Choroid plexus epithelial cell (primary cell): ENCODE measurements around the gene ZNF638.

Source experiments
- DNase-seq: peaks from one replicate; pipeline ENCODE4 v3.0.0-alpha.2; 2010; ENCODE audit warnings: low read depth
- H3K4me3 ChIP-seq: 2 replicates; pipeline ENCODE4 v1.5.1; 2011; ENCODE audit warnings: low read depth, mild to moderate bottlenecking, control low read depth, low read length, moderate library complexity
- TF ChIP-seq, protein P1 (sequence below): conservative IDR thresholded peaks from 2 replicates; pipeline ENCODE4 v1.5.1; 2011; ENCODE audit warnings: low read depth, mild to moderate bottlenecking, control low read depth, inconsistent platforms, low read length, moderate library complexity

ZNF638 gene

DNA sequence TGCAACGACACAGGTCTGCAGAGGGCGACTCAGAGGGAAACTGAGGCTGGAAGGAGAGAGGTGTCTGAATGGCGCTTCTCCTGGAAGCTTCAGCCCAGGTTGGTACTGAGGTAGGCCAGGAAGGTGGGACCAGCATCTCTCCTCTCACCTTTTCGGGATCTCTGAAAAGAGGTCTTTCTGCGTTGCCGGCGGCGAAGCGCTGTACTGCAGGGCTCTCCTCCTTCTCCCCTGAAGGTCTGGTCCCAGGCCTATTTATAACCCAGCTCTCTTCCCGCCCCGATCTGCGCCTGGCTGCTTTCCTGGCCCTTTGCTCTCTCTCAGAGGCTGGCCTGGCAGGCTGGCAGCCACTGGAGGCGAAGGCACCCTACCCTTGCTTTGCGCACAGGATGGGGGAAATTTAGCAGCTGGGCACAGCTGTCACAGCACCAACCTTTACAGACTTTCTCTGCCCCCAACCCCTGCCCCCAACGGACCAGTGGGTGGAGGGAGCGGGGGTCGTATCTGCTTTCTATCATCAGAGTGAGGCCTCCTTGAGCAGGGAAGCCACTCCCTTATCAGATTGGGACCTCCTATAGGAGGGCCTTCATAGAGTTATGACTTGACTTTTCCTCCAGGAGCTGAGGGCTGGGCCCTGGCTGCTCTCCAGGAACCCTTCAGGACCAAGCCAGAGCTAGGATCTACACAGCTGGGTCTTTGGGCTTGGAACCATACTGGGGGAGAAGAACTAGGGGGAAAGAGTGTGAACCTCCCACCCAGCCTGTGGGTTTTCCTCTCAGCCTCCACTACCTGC is 122.8 kb downstream of the ZNF638 start:
- H3K4me3 ChIP-seq: peak overlapping the region; percentile 60
- TF ChIP-seq, protein P1, sequence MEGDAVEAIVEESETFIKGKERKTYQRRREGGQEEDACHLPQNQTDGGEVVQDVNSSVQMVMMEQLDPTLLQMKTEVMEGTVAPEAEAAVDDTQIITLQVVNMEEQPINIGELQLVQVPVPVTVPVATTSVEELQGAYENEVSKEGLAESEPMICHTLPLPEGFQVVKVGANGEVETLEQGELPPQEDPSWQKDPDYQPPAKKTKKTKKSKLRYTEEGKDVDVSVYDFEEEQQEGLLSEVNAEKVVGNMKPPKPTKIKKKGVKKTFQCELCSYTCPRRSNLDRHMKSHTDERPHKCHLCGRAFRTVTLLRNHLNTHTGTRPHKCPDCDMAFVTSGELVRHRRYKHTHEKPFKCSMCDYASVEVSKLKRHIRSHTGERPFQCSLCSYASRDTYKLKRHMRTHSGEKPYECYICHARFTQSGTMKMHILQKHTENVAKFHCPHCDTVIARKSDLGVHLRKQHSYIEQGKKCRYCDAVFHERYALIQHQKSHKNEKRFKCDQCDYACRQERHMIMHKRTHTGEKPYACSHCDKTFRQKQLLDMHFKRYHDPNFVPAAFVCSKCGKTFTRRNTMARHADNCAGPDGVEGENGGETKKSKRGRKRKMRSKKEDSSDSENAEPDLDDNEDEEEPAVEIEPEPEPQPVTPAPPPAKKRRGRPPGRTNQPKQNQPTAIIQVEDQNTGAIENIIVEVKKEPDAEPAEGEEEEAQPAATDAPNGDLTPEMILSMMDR: no peak
- DNase-seq: no peak

DNA sequence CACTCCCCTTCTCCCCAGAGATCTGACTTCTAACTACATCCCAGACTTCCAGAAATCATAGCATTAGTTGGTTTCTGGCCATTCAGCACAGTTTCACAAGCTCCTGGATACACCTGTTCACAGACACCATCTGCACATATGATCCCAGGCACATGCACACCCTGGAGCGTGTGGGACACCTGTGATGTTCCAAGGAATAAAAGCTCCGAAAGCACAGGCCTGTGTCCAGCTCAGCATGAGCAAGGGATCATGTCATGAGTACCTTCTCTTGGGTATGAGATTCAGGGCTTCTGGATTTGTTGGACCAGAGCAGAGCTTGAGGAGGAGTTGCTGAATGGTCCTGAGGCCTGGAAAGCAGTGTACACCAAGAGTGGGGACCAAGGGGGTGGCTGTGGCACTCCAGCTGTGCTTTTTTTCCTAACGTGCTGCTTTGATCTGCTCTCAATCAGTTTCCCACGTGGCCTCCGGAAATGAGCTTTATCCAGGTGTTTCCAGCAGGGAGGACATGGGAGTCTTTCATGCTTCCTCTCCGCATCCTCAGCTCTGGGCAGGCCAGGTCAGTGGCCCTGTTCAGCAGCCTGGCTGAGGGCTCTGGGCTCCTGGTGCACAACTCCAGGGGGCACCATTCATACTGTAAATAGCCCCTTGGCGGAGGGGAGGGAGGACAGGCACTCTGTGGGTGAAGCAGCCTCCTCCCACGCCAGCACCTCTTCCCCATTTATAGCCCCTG is 123.6 kb downstream of the ZNF638 start:
- H3K4me3 ChIP-seq: no peak overlapping the region
- DNase-seq: no peak
- TF ChIP-seq, protein P1: no peak

- DNase-seq: no peak
- TF ChIP-seq, protein P1: no peak
Measured at GRCh38 chr2:71455741-71456569, 124.4 kb downstream of the ZNF638 start.

GRCh38 chr2:71456617-71457016 is 125.0 kb downstream of the ZNF638 start:
- no peak for DNase-seq
- H3K4me3 ChIP-seq: no peak overlapping the region
- TF ChIP-seq, protein P1: no peak

More at GRCh38 chr2:71455741-71456569, 124.4 kb downstream of the ZNF638 start:
- H3K4me3 ChIP-seq: no peak overlapping the region

- no peak for DNase-seq
- TF ChIP-seq, protein P1: no peak
- no peak overlapping the region for H3K4me3 ChIP-seq
Measured at GRCh38 chr2:71457123-71457915, 125.7 kb downstream of the ZNF638 start.

GRCh38 chr2:71457923-71458322 is 126.3 kb downstream of the ZNF638 start:
- no peak overlapping the region for H3K4me3 ChIP-seq
- DNase-seq: no peak
- TF ChIP-seq, protein P1: no peak
